Stimulated activated CD4-positive, alpha-beta T cell treated with anti-CD3 and anti-CD28 coated beads, Interleukin-4, amount 100 ng/mL, for 24 hours (primary cell): ENCODE data around the gene CNKSR3.

ENCODE experiments used
- DNase-seq: peaks from one replicate; pipeline ENCODE4 v3.0.0-alpha.2; 2020

The CNKSR3 gene

DNA sequence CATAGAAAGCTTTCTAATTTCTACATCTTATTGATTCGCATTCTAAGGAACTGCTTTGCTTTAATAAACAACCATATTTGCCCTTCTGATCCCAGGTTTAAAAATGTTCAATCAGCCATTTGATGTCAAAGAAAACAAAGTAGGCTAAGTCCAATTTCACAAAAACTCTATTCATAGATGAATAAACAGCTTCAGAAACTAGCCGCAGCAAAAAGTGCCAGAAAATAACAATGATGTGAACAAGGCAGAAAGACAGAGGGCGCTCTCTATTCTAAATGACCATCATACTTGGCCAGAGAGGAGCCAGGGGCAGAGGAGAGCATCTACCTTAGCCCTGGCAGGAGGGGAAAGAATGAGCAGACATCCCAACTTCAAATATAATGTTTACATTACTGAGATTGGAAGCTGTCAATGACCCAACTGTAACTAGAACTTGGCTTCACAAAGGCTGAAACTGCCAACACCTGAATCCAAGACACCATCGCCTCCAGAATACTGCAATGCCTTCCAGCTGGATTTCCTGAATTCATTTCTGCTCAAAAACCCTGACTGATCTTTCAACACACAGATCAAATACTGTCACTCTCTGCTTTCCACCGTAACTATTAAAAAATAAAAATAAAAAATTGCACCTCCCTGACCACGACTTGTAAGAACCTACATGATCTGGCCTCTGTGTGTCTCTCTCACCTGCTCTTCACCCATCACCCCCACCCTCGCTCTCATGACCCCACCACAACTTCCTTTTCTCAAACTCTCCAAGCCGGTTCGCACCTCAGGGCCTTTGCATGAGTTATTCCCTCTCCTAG is 9.5 kb downstream of the CNKSR3 start:
- no peak for DNase-seq

DNA sequence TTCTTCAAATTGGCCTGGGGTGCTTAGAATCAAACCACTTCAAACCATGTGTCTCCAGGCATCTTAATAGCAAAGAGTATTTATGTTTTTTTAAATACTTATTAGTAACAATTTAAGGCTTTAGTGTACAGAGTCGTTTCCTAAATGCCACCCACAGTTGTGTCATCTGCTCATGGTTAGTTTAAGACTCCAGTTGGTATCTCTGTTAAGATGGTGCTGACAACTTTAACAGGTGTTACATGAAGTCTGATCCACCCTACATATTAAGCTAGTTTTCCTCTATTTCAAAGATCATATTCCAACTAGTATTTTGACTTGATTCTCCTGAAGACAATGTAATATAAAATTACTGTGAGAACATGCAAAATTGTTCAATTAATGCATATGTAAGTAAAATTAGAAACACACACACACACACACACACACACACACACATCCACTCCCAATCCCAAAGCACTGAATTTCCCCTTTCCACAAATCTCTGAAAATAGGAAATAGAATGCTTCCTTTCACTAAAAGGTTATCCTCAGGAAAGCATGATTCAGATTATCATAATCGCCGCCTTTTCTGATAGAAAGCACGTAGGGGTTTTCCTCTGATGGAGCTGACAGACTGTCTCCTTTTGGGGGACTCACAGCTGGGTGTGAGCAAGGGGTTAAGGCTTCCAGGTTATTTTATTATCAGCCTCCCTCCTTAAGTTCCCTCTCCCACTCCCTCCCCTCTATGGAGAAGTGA is 10.5 kb downstream of the CNKSR3 start:
- no peak for DNase-seq

DNA sequence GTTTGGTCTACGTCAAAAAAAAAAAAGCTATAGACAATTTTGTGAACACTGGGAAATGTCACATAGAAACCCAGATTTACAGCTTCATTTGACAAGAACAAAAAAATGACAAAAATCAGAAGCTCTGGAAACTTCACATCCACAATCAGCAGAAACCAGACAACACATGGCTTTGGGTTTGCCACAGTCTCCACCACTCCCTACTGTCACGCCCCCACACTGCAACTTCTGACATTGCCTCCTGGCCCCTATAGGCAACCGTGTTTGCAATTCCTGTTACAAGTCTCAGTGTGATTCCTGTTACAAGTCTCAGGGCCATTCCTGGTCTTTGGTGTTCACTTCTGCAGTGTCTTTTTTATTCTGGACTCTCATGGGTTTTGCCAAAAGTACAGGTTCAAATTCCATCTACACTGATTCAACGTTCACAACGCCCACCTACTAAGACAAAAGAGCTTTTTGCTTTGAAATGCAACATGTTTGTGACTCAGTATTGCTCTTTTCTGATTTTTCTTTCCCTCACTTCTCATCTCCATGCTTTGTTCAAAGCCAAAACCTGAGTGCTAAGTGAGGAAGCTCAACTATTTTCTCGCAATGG is 12.0 kb downstream of the CNKSR3 start:
- no peak for DNase-seq

DNA sequence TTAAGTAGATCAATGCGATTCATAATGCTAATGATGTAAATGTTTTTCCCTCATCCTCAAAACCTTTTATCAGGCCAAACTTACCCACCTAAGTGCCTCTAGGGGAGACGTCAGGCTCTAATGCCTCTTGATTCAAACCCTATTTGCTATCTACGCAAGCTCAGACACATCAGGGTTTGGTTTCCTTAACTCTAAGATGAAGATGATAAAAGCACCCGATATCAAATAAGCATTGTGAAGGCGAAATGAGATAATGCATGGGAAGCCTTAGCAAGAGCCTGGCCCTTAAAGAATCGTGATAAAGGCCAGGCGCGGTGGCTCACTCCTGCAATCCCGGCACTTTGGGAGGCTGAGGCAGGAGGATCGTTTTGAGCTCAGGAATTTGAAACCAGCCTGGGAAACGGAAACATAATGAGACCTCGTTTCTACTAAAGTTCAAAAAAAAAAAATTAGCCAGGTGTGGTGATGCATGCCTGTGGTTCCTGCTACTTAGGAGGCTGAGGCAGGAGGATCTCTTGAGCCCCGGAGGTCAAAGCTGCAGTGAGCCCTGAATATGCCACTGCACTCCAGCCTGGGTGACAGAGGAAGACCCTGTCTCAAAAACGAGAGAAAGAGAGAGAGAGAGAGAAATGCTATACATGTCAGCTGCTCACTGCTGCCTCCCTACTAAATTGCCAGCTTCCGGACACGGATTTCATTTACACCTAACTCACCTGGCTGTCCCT is 13.5 kb downstream of the CNKSR3 start:
- no peak for DNase-seq

DNA sequence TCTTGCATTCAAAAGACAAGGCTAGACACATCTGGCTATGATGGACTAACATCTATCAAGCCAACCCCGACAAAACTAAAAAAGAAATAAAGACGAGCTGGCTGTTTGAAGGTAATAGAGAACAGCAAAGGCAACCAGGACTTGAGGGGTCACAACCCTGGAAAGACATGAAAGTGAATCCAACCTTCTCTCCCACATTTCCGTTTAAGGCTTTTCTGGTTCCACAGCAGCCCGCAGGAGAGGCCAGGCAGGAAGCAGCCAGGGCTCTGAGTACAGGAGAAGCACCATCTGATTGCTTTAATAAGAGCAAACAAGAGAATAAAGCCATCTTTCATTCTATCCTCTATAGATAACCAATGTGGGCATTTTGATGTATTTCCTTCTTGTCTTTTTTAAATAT is 14.3 kb downstream of the CNKSR3 start:
- DNase-seq, result no peak

DNA sequence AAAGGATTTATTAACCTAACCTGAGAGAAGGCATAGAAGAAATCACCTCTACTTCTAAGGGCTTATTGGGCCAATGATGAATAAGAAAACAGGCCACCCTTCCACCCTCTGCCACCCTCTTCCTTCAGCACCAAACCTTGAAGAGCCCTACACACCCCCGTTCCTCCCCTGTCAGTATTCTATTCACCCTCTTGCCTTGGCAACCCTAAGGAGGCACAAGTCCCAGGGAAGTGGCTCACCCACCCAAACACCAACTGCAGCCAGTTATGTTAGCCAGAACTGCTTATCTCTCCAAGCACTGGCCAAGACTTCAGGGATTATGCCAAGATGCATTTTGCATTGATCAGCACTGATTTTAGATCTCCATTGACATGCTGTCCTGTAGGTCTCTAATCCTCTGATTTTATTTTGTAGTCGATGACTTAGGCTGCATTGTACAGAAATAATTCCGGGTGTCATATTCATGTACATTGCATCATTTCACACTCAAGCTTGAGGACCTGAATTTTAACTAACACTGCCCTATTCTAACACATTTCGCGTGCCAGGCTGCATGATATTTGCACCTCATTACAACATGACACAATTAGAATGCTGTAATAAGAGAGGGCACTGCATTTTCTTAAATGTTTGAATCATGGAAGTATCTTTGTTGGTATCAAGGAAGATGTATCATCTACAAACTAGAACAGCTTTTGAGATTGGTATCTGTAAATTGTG is 15.7 kb downstream of the CNKSR3 start:
- DNase-seq, result no peak

DNA sequence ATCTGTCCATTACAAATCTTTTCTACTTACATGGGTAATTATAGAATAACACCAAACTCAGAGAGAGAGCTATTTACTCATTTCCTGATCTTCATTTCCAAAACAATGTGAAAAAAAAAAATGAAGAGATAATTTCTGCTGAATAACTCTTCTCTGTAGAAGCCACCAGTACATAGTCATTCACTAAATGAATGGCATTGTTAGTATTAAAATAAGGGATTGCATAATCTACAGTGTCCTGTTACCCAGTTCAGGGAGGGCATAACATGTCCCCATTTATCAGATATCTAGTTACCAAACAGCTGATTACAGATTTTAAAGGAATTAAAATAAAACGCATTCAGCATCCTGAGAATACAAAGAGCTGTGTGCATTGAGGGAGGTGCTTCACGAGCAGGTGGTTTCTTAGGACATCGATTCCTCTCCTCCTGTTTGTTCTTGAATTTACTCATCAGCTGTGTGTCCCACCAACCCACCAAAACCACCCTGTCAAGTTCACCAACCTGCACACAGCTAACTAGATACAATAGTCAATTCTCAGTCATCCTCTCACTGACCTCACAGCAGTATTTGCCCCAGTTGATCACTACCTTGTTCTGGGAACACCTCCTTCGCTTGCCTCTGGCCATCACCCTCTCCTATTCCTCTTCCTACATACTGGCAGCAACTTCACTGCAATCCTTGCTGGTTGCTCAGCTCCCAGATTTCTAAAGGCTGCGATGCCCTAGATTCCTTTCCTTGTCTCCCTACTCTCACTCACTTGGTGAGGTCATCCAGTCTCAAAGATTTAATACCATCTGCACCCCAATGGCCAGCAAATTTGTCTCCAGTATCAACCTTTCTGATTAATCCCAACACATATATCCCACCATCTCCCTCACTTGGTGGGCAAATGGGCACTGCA is 18.7 kb downstream of the CNKSR3 start:
- no peak for DNase-seq

DNA sequence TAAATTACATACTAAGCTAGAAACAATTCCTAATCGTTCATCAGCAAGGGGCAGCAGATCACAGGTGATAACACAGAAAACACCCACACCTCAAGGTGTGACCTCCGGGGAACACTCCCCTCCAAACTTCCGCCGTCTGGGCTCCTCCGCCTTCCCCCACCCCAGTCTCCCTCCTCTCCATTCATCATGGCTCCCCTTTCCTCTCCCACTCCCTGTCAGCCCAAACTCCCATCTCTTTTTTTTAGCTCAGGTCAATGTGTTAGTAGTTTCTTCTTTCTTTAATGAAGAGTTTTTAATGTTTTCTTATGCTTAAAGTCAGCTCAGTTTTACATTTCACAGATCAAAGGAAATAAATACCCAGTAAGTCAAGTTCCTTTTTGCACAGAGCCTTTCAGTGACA is 20.7 kb downstream of the CNKSR3 start:
- no peak for DNase-seq

DNA sequence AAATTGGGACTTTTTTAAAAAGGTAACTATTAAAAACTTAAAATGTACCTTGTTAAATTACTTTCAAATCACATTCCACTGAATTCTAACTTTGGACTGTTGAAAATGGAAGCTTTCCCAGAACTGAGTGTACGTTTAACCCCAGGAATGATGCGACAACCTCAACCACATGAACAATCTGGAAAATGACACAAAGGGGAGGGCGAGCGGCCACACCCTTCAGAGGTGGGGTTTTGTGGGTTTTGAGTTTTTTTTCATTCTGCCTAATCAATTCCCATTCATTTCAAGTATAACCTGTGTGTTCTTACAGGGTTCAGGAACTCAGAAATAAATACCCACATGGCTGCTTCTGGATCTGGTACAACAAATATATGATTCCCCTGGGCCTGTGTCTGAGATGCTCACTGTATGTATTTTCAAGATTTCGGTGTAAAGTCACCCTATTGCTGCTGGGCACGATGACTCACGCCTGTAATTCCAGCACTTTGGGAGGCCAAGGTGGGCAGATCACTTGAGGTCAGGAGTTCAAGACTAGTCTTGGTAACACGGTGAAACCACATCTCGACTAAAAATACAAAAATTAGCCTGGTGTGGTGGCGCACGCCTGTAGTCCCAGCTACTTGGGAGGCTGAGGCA is 21.6 kb downstream of the CNKSR3 start:
- DNase-seq, result no peak

DNA sequence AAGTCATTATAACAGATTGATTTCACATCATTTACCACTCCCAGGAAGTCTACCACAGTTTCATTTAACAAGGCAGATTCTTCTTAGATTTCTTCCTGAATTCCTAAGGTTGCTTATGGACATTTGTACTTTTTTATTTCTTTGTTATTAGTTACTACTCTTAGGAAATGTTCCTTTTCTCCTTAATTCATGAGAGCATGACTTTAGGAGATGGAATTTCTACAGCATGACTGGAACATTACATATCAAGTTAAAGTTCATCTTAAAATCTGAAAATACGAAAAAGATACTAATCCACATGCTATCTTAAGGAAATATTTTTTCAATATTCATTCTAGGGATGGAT is 22.3 kb downstream of the CNKSR3 start:
- DNase-seq, result no peak

DNA sequence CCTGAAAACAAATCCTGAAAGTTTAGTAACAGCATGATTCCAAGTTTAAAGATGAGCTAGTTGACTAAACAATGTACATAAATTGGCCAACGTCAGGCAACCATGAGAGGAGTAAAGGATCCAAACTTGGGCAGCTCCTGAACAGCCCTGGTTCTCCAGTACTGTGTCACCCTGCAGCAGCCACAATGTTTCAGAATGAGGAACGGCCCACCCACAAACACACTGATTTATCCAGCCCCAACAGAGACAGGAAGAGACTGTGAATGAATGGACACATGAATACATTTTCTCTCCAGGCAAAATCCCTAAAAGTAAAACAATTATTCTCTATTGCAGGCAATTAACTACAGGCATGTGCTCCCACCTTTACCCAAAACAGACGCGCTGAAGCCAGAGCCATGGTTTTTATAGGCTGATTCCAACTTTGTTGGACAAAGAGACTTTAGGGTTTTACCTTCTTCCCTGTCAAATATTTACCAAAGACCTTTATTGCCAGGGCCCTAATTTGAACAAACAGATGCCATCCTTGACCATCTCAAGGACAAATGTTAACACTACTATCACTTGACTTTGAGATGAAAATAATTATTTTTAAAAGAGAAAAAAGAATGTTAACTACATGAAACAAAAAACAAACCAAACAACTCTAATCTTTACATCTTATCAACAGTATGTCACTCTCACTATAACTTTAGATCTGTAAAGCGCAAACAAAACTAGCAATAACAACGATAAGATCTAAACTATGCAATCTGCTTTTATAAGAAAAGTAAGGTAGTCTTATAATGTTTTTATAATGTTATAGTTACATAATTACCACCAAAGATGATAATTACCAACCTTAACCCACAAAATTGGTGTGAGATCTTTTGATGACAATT is 22.9 kb downstream of the CNKSR3 start:
- no peak for DNase-seq

DNA sequence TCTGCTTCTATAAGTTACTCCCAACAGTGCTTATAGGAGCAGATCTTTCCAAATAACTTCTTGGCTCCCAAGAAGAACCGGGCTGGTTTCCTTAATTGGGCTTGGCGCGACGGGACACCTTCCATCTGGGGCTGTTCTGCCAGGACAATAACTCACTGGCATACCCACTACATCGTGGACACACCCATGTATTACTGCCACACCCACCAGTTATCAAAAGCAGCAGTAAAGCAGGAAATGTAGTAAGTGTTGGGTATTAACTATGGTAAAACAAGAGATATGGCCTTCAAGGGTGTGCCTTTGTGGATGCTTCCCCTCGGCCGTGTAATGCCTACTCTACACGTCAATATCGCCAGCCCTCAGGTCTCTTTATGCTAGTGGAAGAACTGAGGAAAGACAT is 24.7 kb downstream of the CNKSR3 start:
- DNase-seq, result no peak

DNA sequence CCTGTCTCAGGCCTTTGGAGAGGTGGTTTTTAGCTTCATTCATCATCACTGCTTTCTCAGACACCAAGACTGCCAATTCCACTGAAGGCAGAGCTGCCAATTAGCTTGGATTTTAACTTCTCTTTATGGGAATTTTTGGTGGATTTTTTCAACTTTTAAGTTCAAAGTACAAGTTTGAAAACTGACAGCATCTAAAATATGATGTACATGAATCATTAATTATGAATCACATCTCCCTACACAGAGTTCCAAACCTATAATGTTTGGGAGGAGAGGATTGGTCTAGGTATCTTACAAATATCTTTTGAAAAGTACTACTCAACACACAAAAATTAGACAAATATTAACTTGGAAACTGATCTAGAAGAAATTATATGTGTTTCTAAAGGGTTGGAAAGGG is 25.5 kb downstream of the CNKSR3 start:
- no peak for DNase-seq

DNA sequence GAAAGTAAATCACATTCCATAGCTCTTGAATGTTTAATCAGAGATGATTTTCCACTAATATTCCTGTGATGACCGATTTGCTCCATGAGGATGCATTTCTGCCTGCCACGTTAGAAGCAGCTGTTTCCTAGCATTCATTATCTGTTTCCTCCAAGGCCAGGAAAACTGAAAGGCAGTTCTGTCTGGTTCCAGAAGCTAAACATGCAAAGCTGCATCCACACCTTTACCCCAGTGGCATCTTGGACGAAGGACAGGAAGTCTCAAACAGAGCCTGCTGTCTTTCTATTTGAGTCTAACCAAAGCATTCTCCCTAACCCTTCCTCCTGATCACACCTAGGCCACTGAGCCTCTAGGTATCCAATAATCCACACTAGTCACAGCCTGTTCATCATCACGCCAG is 27.6 kb downstream of the CNKSR3 start:
- DNase-seq, result no peak

DNA sequence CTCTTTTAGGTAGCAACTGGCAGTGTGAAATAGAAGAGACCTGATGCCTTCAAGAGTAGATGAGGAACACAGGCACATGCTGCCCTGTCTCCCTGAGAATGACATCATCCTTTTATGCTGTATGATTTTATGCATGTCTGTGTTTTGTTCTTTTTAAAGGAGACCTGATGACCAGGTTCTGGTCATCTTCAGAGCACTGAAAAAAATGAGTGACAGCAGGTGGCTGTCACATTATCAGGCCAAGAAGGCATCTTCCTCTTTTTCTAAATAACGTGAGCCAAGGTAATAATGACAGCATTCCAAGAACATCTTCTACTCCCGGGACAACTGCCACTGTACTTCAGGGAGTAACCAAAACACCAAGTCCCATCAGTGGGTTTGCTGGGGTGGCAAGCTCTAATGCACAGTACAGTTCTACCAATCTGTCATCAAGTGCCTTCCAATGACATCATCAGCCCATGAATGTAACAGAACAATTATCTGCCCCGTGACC is 28.9 kb downstream of the CNKSR3 start:
- no peak for DNase-seq

DNA sequence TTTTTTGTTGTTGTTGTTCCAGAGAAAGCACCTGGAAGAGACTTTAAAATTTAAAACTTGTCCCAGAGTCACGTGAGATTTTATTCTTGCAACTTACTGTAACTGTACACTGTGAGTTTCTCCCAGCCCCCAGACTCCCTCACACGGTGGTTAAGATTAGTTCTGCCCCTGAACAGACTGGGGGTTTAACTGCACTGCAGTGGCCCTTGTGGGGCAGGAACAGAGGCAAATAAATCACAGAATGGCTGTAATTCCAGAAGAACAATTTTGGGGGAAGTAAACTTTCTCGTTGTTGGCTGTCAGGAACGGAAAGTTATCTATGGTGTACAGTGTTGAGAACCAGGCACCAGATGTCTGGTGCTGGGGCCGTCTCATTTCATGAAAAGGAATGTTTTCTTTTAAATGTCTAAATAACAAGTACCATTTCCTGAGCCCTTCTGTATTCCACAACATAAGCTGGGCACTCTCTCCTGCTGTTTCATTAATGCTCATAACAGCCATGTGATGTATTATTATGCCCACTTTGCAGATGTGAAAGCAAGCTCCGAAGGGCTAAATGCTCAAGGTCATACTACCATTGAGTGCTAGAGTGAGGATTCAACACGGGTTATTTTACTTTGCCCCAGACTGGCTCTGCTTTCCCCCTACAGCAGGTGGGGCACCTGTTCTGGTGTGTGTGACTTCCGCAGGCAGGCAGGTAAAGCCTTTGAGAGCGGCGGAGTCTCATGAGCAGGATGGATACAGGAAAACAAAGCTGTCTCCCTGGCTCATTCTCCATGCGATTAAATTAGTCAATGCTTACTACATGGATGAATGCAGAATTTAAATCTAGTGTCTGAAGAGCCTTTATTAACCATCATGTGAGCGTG is 30.5 kb downstream of the CNKSR3 start:
- no peak for DNase-seq

DNA sequence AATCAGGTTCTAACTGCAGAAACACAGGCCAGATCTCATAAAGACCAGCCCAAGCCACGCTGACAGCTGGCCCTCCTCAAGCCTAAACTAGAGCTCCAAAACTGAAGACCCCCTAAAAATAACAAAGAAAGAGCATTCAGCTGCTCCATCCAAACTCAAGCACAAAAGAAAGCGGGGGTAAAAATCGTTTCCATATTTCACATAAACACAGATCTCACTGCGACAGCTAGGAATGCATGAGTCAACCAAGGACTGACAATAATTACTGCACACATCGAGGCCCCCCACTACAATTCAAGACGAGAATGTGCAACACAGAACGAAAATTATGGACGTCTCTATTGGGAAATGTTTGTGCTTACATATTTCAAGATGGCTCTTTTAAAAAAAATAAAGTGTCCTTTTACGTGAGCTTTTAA is 31.1 kb downstream of the CNKSR3 start:
- no peak for DNase-seq

DNA sequence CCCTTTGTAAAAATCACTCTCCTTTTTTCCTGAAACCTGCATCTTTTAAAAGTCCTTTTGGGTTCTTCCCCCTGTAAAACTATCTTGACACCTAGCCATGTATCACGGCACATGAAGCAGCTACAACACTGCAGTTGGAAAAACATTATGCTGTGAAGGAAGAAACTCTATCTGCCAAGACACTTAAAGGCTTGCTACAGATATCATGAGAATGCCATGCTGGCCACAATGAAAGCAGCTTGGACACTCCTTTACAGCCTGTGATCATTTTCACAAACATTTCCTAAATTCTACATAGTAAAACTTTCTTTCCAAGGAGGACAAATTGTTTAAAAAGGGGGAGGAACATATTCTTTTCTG is 31.8 kb downstream of the CNKSR3 start:
- DNase-seq, result no peak
